Neutrophil (primary cell): Measurements from ENCODE around the gene IL20.

Experiments
- H3K27ac ChIP-seq: fragments of 200-600 bp; sonication (generic); 2 replicates; pipeline ENCODE4 v1.5.1; 2016; ENCODE audit warnings: mild to moderate bottlenecking, moderate library complexity
- H3K27me3 ChIP-seq: fragments of 200-600 bp; sonication (generic); 2 replicates; pipeline ENCODE4 v1.6.0; 2016; ENCODE audit warnings: mild to moderate bottlenecking
- H3K36me3 ChIP-seq: fragments of 200-600 bp; sonication (generic); 2 replicates; pipeline ENCODE4 v1.5.1; 2017
- H3K4me1 ChIP-seq, 2 experiments: fragments of 200-600 bp in 1 of 2; sonication (generic) in 1 of 2; 1 replicate in 1 of 2; 2 replicates in 1 of 2; pipeline versions ENCODE4 v1.5.1 to v1.6.1; 2013 to 2016; ENCODE audit warnings: low read depth in 1 of 2, low read length in 1 of 2, mild to moderate bottlenecking in 1 of 2, moderate library complexity in 1 of 2; ENCODE audit not compliant: control insufficient read depth in 1 of 2, insufficient read depth in 1 of 2
- H3K4me3 ChIP-seq, 2 experiments: fragments of 200-600 bp in 1 of 2; sonication (generic) in 1 of 2; 1 replicate in 1 of 2; 2 replicates in 1 of 2; pipeline ENCODE4 v1.5.1; 2013 to 2016; ENCODE audit warnings: low read depth in 1 of 2, low read length in 1 of 2, mild to moderate bottlenecking in 1 of 2, moderate library complexity in 1 of 2
- H3K9me3 ChIP-seq: fragments of 200-600 bp; sonication (generic); 2 replicates; pipeline ENCODE4 v1.5.1; 2016
- CTCF ChIP-seq: fragments of 200-600 bp; sonication (generic); IDR thresholded peaks from 2 replicates; pipeline ENCODE4 v1.5.1; 2016; ENCODE audit warnings: antibody characterized with exemption

Gene IL20

GRCh38 chr1:206868264-206868663 is 2.8 kb downstream of the IL20 start:
- H3K27me3 ChIP-seq = peaks cover 37% of the 10 kb centered on the region
- no peaks in the 10 kb centered on the region for H3K9me3 ChIP-seq
- H3K4me3 ChIP-seq = no peak overlapping the region
- no peaks in the 10 kb centered on the region for H3K36me3 ChIP-seq
- H3K4me1 ChIP-seq = no peaks in the 10 kb centered on the region
- TF ChIP-seq CTCF = no peak
- no peak overlapping the region for H3K27ac ChIP-seq

- no peaks in the 10 kb centered on the region for H3K4me1 ChIP-seq
- no peaks in the 10 kb centered on the region for H3K9me3 ChIP-seq
- TF ChIP-seq CTCF = no peak
These were observed 6.7 kb downstream of the IL20 start for GRCh38 chr1:206872139-206872538.

GRCh38 chr1:206873603-206874188 is 8.3 kb downstream of the IL20 start:
- Histone ChIP-seq H3K27ac (no peak overlapping the region), H3K36me3 (no peaks in the 10 kb centered on the region), H3K9me3 (no peaks in the 10 kb centered on the region), H3K4me3 (no peak overlapping the region), H3K27me3 (no peaks in the 10 kb centered on the region), H3K4me1 (no peaks in the 10 kb centered on the region)
- TF ChIP-seq CTCF = no peak

More at GRCh38 chr1:206872139-206872538, 6.7 kb downstream of the IL20 start:
- H3K36me3 ChIP-seq = no peaks in the 10 kb centered on the region
- no peak overlapping the region for H3K4me3 ChIP-seq
- H3K27ac ChIP-seq = no peak overlapping the region
- peaks cover 8% of the 10 kb centered on the region for H3K27me3 ChIP-seq

GRCh38 chr1:206875752-206876377 is 10.4 kb downstream of the IL20 start:
- TF ChIP-seq CTCF = no peak
- Histone ChIP-seq H3K9me3 (no peaks in the 10 kb centered on the region), H3K36me3 (no peaks in the 10 kb centered on the region), H3K4me1 (no peaks in the 10 kb centered on the region), H3K27ac (no peak overlapping the region), H3K27me3 (no peaks in the 10 kb centered on the region), H3K4me3 (no peak overlapping the region)

GRCh38 chr1:206878456-206878855 is 13.0 kb downstream of the IL20 start:
- no peak overlapping the region for H3K27ac ChIP-seq
- no peaks in the 10 kb centered on the region for H3K4me1 ChIP-seq
- H3K9me3 ChIP-seq = no peaks in the 10 kb centered on the region
- no peak for TF ChIP-seq CTCF
- no peaks in the 10 kb centered on the region for H3K36me3 ChIP-seq
- no peaks in the 10 kb centered on the region for H3K27me3 ChIP-seq
- H3K4me3 ChIP-seq = no peak overlapping the region
